ENCODE data around the gene SCFD2.

- TF ChIP-seq CTCF (conservative IDR thresholded peaks at IDR 0.05; ENCODE audit: low read depth, low read length) (no peak), EZH2 (IDR thresholded peaks at IDR 0.05; ENCODE audit: borderline replicate concordance, low read depth, low read length, poor library complexity, severe bottlenecking) (no peak)
Measured at GRCh38 chr4:52966781-52967180, 399.1 kb downstream of the SCFD2 start.

Measured in A673 (cell line).